LNCAP (cell line): ENCODE data around the gene KRTAP10-11.

ENCODE experiments used
- TF ChIP-seq, protein P1 (sequence below): fragments of 450-650 bp; IDR thresholded peaks from 2 replicates; pipeline ENCODE4 v1.5.1; 2017; ENCODE audit warnings: mild to moderate bottlenecking

Gene KRTAP10-11

DNA sequence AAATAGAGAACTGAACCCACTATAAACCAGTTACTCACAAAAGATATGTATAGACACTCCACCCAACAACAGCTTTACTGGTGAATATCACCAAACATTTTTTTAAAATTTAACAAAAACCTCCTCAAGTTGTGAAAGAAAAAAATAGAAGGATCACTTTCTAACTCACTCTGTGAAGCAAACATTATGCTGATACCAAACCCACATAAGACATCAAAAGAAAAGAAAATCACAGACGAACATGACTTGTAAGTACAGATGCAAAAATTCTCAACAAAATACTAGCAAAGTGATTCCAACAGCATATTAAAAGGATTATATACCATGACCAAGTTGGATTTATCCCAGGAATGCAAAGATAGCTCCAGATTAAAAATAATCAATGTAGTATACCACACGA is 45.5 kb downstream of the KRTAP10-11 start:
- TF ChIP-seq, protein P1, sequence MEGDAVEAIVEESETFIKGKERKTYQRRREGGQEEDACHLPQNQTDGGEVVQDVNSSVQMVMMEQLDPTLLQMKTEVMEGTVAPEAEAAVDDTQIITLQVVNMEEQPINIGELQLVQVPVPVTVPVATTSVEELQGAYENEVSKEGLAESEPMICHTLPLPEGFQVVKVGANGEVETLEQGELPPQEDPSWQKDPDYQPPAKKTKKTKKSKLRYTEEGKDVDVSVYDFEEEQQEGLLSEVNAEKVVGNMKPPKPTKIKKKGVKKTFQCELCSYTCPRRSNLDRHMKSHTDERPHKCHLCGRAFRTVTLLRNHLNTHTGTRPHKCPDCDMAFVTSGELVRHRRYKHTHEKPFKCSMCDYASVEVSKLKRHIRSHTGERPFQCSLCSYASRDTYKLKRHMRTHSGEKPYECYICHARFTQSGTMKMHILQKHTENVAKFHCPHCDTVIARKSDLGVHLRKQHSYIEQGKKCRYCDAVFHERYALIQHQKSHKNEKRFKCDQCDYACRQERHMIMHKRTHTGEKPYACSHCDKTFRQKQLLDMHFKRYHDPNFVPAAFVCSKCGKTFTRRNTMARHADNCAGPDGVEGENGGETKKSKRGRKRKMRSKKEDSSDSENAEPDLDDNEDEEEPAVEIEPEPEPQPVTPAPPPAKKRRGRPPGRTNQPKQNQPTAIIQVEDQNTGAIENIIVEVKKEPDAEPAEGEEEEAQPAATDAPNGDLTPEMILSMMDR, result no peak

DNA sequence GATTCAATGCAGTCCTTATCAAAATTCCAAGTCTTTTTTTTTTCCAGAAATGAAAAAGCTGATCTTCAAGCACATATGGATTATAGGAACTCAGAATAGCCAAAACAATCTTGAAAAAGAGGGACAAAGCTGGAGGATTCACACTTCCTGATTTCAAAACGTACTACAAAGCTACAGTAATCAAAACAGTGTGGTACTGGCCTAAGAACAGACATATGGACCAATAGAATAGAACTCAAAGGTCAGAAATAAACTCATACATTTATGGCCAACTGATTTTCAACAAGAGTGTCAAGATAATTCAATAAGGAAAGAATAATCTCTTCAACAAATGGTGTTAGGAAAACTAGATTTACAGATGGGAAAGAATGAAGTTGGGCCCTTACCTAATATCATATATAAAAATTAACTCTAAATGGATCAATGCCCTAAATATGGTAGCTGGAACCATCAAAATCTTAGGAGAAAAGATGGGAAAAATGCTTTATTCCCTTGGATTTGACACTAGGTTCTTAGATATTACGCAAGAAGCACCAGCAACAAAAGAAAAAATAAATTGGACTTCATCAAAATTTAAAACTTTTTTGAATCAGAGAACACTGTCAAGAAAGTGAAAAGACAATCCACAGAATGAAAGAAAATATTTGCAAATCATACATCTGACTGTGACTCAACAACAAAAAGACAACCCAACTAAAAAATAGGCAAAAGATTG is 46.7 kb downstream of the KRTAP10-11 start:
- TF ChIP-seq, protein P1, result no peak

DNA sequence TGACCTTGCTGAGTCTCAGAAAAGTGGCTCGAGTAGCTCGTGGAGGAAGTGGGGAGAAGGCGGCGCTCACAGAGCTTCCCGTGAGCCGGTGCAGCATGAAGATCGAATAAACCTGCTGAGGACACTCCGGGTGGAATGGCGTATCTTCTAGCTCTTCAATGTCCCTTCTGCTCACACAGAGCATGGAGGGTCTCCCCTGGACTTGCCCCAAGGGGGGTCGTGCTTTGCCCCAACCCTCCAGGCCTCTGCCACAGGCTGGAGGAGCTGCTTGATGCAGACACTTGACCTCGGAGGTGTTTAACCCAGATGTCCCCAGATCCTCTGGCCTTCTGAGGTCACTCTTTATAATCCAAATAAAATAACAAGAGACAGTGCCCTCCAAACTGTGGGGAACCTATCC is 48.6 kb downstream of the KRTAP10-11 start:
- TF ChIP-seq, protein P1, result no peak

DNA sequence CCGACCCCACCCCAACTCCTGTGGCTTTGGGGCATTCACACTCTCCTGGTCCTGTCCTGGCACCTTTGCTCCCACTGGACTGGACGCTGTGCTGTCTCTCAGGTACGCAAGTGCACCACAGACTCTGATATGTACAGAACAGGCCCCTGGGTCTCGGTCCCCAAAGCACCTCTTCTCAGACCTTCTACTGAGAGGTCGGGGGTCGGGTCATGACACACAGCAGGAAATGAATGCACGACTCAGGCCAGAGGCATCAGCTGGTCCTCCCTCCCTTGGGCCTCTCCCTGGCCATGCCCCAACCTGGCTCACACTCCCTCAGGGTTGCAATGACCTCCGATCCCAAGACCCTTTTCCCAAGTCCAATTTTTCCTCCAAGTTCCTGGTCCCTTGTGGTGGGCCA is 49.0 kb downstream of the KRTAP10-11 start:
- TF ChIP-seq, protein P1, result no peak

DNA sequence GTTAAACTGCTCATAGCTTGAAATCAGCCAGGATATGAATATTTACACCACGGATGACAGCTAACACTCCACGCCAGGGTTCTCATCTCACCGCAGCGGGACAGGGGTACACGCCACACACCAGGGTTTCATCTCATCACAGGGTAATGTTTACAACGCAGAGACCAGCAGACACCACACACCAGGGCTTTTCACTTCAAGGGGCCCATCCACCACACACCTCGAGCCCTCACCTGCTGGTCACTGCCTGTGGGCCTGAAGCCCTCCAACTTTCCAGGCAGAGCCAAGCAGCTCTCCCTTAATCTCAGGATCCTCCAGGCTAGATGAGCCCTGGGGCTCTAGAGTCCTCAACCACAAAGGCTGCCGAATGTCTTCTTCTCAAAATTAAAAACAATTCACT is 49.4 kb downstream of the KRTAP10-11 start:
- TF ChIP-seq, protein P1, result no peak

DNA sequence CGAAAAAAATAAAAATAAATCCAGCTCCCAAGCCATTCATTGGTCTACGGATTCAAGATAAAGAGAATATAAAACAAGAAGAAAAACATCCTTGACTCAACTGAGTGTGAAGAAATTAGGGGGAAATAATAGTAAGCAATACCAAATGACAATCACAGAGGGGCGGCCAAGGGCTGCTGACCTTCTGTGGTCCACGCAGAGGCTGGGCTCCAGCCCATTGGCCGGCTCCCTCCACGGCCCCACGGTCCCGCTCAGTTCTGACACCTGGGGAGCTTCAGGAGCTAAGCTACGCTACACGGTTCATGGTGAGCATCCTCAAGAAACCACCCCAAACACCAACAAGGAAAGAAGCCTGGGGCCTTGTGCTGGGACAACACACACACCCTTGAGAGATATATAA is 50.4 kb downstream of the KRTAP10-11 start:
- TF ChIP-seq, protein P1, result no peak
